Stimulated activated CD4-positive, alpha-beta T cell treated with anti-CD3 and anti-CD28 coated beads, TNF-alpha, amount 100 ng/mL, for 4 hours (primary cell): Measurements from ENCODE around the gene MOB2.

Experiments used
- DNase-seq, 3 experiments: peaks; one replicate each; pipeline ENCODE4 v3.0.0-alpha.2; 2020; ENCODE audit warnings: low read depth in 3 of 3

MOB2 gene, protein sequence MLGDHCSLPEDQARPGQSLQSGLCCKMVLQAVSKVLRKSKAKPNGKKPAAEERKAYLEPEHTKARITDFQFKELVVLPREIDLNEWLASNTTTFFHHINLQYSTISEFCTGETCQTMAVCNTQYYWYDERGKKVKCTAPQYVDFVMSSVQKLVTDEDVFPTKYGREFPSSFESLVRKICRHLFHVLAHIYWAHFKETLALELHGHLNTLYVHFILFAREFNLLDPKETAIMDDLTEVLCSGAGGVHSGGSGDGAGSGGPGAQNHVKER

DNA sequence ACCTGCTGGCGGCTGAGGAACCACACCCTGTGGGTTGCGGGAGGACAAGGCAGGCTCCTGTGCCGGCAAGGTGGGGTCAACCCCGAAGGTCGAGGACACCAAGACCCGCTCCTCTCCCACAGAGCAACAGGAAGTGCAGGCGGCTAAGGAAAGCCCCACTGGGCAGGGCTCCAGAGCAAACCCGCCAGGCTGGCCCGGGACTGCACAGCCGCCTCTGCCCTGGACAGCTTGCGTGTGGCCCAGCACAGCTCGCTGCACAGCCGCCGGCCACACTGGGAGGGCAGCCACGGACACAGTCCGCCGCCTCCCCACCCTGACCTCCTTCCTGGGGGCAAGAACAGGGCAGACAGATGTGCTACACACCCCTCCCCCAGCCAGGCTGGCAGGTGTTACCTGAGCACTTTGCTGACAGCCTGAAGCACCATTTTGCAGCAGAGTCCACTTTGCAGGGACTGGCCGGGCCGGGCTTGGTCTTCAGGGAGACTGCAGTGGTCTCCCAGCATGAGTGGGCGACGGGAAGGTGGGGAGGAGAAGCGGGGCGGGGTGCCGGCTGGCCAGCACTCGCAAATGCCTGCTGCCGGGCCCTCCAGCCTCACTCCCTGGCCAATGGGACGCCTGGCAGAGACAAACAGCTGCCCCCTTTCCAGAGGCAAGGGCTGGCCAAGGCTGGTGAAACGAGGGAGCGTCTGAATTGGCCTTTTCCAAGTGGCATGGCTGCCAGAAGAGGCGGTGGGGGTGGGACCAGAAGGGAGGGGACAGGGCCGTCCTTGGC, at the start of gene MOB2:
TSS of gene MOB2 (minus strand) at position 726 of the 772 bp plus-strand sequence. CDS start at position 503, 223 bp downstream.
- DNase-seq, result no peak

DNA sequence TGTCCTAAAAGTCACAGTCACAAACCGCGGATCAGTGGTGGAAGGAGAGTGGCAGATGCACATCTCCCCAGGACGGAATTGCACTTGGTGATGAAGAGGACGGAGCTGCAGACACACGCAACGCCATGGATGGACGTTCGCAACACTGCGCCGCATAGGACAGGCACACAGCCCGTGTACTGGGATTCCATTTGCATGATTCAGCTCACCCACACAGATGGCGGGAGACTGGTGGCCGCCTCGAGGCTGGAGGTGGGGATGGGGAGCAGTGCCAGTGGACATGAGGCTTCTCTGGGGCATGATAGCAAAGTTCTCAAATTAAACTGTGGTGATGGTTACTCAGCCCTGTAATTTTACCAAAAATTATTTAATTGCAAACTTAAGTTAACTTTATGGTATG, 48.1 kb upstream of the MOB2 start:
- DNase-seq, result no peak

DNA sequence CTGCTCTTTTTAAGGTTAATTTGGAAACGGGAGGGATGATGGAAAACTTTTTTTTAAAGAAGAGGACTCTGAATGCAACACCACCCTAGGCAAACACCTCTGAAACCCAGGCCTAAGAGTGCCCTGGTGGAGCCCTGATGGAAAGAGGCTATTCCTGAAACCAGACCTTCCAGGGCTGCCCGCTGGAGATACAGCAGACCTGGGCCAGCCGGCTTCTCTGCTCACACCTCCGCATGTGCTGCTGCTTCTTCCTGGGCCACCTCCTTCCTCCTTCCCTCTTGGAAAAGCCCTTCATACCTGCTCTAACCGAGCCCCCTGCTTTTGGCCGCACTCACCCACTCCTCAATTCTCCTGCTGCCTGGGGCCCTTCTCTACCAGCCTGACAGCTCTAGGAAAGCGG, 47.6 kb upstream of the MOB2 start:
- DNase-seq, result no peak

DNA sequence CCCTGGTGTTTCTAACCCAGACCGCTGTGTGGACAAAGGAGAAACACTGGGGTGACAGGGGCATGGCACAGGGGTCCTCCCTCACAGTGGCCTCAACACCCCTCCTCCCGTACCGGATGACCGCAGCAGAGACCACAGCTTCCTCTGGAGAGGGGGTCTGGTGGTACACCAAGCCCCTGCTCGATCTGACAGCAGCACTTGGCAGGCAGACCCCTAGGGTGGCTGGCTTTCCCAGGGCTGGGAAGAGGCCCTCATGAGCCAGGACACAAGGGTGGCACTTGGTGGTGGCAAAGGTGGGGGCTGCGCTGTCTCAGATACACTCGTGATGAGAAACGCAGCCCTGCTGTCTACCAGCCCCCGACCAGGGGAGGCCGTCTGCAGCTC, 46.8 kb upstream of the MOB2 start:
- no peak for DNase-seq

DNA sequence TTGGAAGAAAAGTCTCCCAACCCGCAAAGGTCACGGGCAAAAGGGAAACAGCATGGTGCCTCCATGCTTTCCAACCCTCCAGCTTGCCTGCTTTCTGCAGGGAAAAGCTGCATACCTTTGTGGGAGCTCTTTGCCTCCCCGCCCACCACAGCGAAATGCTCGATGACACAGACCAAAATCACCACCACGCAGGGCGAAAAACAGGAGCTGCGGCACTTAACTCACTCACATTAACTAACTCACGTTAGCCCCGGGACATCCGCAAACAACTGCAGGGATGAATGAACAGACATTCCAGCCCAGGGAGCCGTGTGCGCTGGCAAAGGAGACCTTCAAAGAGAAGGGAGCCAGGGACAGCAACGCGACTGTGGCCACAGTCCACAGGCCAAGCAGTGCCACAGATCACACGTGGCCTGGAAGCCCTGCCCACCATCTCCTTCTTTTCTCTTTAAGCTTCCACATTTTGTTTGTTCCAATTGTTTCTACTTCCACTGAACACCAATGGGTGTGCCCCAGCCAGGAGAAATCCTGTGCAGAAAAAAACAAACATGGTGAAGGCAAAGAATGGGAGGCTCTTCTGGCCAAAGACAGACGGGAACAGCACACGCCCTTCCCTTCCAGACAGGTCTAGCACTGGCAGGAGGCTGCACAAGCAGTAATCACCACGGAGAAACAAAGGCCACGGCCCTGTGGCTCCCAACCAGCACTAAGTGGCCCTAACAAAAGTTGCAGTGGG, 46.2 kb upstream of the MOB2 start:
- DNase-seq, result no peak

DNA sequence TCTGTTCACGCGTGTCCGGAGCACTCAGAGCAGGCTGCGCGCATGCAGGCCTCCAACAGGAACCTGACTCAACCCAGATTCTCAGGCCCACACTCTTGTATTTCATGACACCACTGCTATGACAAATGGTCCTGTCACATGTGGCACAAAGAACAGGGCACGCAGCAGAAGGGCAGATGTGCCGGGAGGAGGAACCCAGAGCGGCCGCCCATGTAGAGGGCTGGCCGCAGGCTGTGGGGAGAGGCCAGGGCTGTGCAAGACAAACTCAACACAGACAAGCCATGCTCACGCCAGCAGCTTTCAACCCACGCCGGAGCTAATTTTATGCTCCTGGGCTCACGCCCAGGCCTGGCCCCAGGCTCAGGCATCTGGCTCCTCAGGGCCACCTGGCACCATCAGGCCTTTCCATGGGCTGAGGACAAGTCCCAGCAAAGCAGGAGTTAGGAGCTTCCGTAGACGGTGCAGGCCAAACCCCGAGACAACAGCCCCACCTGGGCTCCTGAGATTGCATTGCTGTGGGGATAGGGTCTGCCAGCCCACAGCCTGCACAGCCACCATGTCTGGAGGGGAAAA, 45.5 kb upstream of the MOB2 start:
- no peak for DNase-seq

DNA sequence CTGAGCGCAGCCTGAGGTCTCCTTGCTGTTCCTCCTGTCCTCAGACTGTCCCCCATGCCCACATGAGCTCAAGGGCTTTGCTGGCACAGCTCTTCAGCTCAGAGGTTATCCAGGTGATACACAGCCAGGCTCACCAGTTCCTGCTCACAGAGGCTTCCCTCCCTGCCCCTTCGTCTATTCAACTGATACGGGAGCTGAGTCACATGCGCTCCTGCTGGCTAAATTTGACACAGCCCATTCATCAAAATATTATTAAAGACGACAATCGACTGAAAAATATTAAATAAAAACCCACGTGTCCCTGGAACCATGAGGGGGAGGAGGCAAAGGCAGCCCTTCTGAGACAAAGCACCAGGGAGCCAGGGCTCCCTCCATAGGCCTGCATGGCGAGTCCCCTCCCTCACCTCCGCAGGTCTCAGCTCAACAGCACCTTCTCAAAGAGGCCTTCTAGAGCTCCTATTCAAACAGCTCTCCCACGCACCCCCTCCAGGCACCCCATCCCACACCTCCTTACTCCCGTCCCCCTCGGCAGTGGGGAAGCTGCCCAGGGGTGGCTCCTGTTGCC, 45.0 kb upstream of the MOB2 start:
- no peak for DNase-seq

DNA sequence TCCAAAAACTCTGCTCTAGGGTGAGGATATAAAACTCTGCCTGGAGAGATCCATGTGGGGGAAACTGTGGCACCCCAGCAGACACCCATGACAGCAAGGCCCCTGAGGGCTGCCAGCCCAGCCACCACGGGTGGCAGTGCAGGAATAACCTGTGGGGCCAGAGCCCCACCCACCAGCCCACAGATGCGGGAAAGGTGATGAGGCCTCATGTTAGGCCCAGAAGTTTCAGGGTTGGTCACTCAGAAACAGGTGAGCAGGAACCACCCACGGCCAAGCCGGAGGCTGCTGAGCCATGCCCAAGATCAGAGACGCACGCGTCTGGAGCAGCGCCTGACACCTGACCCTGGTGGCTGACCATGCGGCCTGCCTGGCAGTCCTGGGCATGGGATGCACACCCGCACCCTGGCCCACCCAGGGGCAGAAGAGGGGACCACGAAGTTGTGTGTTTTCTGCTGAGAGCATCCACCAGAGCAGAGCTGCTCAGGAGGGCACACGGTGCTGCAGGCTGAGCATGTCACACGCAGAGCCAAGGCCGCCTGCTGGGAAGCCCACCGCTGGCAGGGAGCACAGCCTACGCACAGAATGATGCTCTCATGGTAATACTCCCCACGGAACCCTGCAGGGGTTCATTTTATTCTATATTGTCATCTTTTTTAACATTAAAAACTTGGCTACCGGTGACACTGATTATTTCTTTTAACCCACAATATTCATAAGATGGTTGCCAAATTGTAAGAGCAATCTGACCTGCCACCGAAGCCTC, 44.3 kb upstream of the MOB2 start:
- no peak for DNase-seq

DNA sequence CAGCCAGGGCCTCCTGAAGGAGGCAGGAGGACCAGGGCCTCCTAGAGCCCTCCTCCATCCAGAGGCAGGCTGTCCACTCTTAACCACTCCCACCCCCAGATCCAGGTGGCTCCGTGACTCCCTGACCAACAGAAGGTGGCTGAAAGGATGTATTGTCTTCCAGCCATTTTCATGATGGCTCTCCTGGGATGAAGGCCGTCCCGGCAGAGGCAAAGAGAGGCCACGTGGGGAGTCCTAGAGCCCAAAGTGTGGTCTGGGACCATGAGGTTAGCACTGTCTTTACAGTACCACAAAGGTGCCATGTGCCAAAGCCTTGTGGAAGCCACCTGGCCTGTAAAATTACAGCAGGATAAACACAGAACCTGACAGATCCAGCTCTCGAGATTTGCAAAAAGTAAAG, 43.2 kb upstream of the MOB2 start:
- DNase-seq, result no peak

DNA sequence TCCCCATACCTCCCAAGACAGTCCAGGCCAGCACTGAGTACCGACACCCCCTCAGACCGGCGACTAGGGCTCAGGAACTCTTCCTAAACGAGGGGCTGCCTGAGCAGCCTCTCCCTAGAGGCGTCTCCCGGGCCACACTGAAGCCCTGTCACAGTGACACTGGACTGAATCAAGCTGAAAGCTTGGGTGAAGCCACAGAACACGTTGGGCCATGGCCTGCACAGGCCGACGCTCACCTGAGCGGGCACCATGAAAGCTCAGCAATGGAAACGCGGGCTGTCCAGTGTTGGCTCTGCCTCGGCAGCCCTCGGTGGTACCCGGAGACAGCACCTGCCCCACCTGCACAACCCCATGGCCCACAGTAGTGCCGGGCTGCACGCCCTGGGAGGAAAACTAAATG, 42.7 kb upstream of the MOB2 start:
- no peak for DNase-seq

DNA sequence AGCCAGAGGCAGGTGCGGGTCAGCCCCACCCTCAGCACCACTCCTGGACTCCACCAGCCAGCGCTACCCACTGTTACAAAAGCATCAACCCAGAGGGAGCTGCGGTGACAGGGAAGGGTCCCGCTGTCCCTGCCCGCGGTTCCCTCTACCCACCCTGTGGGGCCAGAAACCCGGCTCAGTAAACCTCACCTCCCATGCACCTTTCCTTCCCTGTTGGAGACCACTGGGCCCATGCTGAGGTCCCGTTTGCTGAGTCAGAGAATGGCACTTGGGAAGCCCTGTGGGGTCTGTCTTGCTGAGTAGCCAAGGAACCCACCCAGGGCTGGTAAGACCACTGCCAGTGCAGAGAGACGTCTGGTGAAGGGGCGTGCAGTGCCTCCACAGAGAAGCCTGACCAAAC, 42.1 kb upstream of the MOB2 start:
- no peak for DNase-seq

DNA sequence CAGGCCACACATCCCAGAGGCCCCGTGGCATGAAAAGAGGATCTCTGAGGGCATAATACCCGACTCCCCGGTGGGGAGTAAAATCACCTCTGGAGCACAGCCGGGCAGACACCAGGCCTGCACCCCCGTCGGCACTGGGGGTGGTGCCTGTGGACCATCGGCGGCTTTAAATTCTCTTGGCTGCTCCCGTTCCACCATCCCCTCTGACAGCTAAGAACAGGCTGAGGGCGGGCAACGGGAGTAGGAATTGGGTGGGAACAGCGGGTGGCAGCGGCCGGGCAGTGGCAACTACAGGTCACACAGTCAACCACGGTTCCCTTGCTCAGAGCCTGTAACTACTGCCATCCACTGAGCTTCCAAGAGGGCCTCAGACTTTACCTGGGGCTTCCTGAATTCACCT, 40.2 kb upstream of the MOB2 start:
- DNase-seq, result no peak

DNA sequence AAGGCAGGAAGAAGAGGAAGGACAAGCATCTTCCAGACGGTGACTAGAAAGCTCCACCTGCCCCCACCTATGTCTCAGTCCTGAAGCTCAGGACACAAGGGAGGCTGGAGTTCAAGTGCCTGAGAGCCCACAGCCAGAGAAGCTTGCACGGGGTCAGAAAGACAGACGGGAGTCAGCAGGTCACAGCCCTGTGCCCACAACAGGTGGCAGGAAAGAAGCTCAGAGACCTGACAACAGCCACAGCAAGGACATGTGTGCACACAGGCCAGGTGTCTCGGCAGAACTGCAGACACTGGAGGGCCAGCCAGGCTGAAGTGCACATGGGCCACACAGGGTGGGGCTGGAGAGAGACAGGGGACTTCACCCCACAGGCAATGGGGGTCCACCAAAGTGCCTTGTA, 37.2 kb upstream of the MOB2 start:
- DNase-seq, result no peak

DNA sequence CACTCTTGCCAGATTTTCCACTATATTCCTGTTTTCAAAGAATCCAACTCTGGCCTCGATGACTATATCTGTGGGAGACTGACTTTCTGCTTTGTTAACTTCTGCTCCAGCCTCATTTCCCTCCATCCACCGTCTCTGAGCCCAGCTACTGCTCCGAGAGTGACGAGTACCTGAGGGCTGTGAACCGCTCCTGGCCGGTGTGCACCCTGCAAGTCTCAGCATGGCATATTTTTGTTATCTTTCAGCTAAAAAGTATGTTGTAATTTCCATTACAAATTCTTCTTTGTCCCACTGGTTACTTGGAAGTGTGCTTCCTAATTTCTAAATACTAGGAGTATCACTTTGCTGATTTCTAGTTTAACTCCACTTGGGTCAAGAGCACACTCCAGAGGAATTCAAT, 36.5 kb upstream of the MOB2 start:
- DNase-seq, result no peak

DNA sequence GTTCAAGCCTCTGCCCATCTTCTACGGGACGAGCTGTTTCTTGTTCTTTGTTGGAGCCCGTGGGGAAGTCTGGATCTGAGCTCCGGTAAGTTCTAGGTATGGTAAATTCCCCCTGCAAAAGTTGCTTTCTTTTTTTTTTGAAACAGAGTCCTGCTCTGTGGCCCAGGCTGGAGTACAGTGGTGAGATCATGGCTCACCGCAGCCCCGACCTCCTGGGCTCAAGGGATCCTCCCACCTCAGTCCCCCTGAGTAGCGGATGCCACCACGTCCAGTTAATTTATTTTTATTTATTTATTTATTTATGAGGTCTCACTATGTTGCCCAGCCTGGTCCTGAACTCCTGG, 35.5 kb upstream of the MOB2 start:
- no peak for DNase-seq

DNA sequence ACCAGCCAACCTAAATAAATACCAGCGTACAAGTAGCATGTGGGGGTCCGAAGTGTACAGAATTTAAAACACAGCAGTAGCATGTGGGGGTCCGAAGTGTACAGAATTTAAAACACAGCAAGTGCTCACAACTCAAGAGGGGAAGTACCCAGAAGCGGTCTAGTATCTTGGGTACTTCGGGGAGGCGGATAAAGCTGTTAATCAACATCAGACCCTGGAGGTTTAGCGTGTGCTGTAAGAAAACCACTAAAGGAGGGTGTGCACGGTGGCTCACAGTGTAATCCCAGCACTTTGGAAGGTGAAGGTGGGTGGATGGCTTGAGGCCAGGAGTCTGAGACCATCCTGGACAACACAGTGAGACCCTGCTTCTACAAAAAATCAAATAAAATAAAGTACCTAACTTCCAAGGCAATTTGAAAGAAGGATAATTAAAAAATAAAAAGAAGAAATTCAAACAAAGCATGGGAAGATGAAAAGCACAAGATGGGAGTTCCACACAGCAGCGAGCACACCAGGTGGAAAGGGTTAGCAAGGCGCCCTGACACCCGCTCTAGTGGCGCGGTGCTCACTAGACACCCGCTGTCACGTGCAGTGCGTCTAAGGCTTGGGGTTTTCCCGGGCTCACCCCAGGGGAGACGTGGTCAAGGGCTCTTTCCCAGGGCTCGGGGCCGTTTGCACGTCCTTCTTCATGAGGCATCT, 35.0 kb upstream of the MOB2 start:
- DNase-seq, result no peak

DNA sequence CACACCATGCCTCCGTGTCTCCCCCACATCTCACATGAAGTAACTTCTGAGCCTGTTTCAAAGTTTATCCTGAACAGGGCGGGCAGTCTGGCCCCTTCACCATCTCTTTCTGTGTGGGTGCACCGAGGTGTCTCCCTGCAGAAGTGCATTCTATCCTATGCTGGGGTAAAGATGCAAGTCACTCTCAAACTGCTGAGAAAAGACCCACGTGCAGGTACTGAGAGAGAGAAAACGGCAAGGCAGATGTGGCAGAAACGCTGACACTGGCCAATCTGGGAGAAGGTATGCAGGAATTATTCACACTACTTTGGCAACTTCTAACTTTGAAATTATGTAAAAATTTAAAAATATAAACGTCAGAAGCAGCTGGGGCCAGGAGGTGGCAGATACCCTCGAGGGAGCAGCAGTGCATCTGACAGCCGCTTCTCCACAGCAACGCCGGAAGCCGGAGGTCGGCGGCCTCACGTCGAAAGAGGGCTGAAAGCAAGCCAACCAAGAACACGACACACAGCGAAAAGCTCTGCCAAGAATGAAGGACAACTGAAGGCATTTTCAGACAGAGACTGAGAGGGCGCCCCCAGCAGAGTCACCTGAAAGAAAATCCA, 34.2 kb upstream of the MOB2 start:
- no peak for DNase-seq

DNA sequence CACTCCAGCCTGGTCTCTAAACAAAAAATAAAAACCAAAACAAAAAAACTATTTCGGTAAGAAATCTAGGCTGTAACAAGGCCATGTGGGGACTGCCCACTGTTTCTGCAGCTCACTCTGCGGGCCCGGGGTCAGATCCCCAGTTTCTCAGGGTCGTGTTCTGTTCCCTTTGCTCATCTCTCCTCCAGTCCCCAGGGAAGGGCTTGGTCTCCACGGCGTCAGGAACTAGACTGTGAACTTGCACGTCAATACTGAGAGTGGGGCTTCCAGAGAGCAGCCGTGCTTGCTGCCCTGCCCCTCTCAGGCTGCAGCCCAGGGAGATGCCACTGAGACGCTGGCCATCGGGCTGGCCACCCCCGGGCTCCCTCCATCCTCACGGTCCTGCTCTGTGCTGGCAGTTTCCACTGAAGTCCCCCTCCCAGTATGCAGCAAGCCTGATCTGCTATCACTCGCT, 33.7 kb upstream of the MOB2 start:
- no peak for DNase-seq

DNA sequence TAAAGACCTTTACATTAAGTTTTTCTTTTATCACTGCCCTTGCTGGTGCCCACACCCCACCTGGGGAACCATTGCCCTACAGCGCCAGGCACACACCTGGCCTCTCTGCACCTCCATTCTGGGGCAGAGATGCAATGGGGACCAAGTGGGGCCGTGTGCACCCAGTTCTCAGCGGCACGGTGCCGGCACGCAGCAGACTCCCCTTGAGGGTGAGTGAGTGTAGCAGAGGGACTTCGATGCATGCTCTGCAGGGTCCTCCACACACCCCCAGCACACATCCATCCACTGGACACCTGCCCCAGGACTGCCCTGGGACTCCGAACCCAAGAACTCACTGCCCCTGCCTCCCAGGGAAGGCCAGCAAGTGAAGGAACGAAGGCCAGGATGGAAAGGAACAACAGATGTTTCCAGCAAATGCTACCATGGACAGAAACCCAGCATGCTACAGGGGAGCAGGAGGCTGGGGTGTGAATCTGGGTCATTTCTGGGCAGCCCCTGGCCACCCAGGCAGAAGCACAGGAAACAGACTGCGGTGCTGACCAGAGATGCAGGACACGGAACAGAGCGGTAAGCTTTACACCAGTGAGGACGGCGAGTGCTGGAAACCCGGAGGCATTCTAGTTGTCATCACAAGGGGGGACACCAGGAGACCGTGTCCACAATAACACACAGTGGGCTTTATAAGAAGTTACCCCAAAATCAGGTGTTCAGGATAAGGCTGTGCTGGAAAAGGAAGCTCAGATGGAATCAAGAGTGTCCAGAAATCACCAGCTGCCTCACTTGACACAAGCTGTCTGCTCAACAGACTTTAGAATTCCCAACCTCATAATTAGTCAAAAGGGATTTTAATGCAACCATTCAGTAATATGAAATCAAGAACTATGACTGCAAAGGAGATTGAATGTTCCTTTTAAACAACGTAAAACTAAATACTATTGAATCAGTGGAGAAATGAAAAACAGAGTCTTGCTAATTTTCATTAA, 32.7 kb upstream of the MOB2 start:
- no peak for DNase-seq
